Neural crest cell (in vitro differentiated cells): ENCODE measurements around the gene CORO2A. TPM values are rescaled to one million over a fixed set of nuclear protein-coding genes. Genes with fewer than 3 reads are reported as not detected.
A peak's percentile ranks its signal among the peaks of the same experiment; 100 is the strongest.

ENCODE experiments used
- DNase-seq: peaks from one replicate; pipeline ENCODE4 v3.0.0; 2021; ENCODE audit warnings: low read depth, mixed read lengths, low spot score
- H3K27ac Mint-ChIP-seq: one replicate; pipeline ENCODE4 v1.8.0; 2021; ENCODE audit warnings: mild to moderate bottlenecking, mixed read lengths; ENCODE audit not compliant: unreplicated experiment
- H3K27me3 Mint-ChIP-seq: 2 replicates; pipeline ENCODE4 v1.8.0; 2021; ENCODE audit warnings: low read depth, mild to moderate bottlenecking, mixed read lengths
- H3K36me3 Mint-ChIP-seq: 2 replicates; pipeline ENCODE4 v1.8.0; 2021; ENCODE audit warnings: low read depth, mild to moderate bottlenecking, mixed read lengths
- H3K4me1 Mint-ChIP-seq: 2 replicates; pipeline ENCODE4 v1.8.0; 2021; ENCODE audit warnings: mixed read lengths
- H3K4me3 Mint-ChIP-seq: one replicate; pipeline ENCODE4 v1.8.0; 2021; ENCODE audit warnings: mild to moderate bottlenecking, mixed read lengths
- H3K9me3 Mint-ChIP-seq: 2 replicates; pipeline ENCODE4 v1.8.0; 2021; ENCODE audit warnings: mixed read lengths
- CTCF ChIP-seq: fragments of 200-600 bp; sonication (generic); conservative IDR thresholded peaks from 2 replicates; pipeline ENCODE4 v1.5.0; 2021; ENCODE audit warnings: antibody characterized with exemption, mild to moderate bottlenecking
- total RNA-seq: library from RNA; stranded (reverse); gene quantifications from 2 replicates; pipeline ENCODE4 v1.2.1, GENCODE V29; 2021

The CORO2A gene
- total RNA-seq, 1 donor from 2014 or later = 9.3 TPM

GRCh38 chr9:98186236-98186635 is 6.2 kb downstream of the CORO2A start:
- H3K36me3 Mint-ChIP-seq = no peaks in the 10 kb centered on the region
- no peak for DNase-seq
- H3K9me3 Mint-ChIP-seq = no peaks in the 10 kb centered on the region
- TF ChIP-seq CTCF = no peak
- peak overlapping the region; percentile 2 for H3K4me3 Mint-ChIP-seq
- H3K4me1 Mint-ChIP-seq = peaks cover 40% of the 10 kb centered on the region
- no peak overlapping the region for H3K27ac Mint-ChIP-seq
- H3K27me3 Mint-ChIP-seq = peaks cover 9% of the 10 kb centered on the region

- Mint-ChIP-seq H3K27me3 (peaks cover 7% of the 10 kb centered on the region), H3K36me3 (no peaks in the 10 kb centered on the region), H3K4me1 (peaks cover 38% of the 10 kb centered on the region), H3K4me3 (no peak overlapping the region), H3K9me3 (no peaks in the 10 kb centered on the region), H3K27ac (no peak overlapping the region)
- TF ChIP-seq CTCF = no peak
- DNase-seq = no peak
Measured at GRCh38 chr9:98185611-98186171, 6.7 kb downstream of the CORO2A start.

GRCh38 chr9:98185021-98185567 is 7.3 kb downstream of the CORO2A start:
- no peak for TF ChIP-seq CTCF
- Mint-ChIP-seq H3K27ac (no peak overlapping the region), H3K27me3 (peaks cover 4% of the 10 kb centered on the region), H3K9me3 (no peaks in the 10 kb centered on the region), H3K36me3 (no peaks in the 10 kb centered on the region), H3K4me1 (peaks cover 32% of the 10 kb centered on the region), H3K4me3 (no peak overlapping the region)
- no peak for DNase-seq

GRCh38 chr9:98184326-98184725 is 8.1 kb downstream of the CORO2A start:
- DNase-seq = no peak
- no peak overlapping the region for H3K4me3 Mint-ChIP-seq
- H3K4me1 Mint-ChIP-seq = peaks cover 27% of the 10 kb centered on the region
- no peak overlapping the region for H3K27ac Mint-ChIP-seq
- TF ChIP-seq CTCF = no peak
- no peaks in the 10 kb centered on the region for H3K9me3 Mint-ChIP-seq
- peaks cover under 1% of the 10 kb centered on the region for H3K27me3 Mint-ChIP-seq
- H3K36me3 Mint-ChIP-seq = no peaks in the 10 kb centered on the region

- no peaks in the 10 kb centered on the region for H3K9me3 Mint-ChIP-seq
- no peak overlapping the region for H3K4me3 Mint-ChIP-seq
Measured at GRCh38 chr9:98182889-98183599, 9.4 kb downstream of the CORO2A start.

More at GRCh38 chr9:98182889-98183599, 9.4 kb downstream of the CORO2A start:
- Mint-ChIP-seq H3K27ac (no peak overlapping the region), H3K27me3 (no peaks in the 10 kb centered on the region), H3K4me1 (peaks cover 21% of the 10 kb centered on the region), H3K36me3 (no peaks in the 10 kb centered on the region)
- no peak for DNase-seq
- no peak for TF ChIP-seq CTCF
